Measurements from ENCODE around the gene LIN7B. TPM values are rescaled to one million over a fixed set of nuclear protein-coding genes. Genes with fewer than 3 reads are reported as not detected.

LIN7B gene
- total RNA-seq, 1 experiment from 2014 or later = 11.8 TPM

- Histone ChIP-seq H3K9me3 (no peaks in the 10 kb centered on the region), H3K4me3 (ENCODE audit: low read depth, low read length) (peak overlapping the region; percentile 69), H3K4me1 (peaks cover 13% of the 10 kb centered on the region), H3K27me3 (replicated peaks; ENCODE audit: control insufficient read depth, insufficient read depth, low read length) (no peaks in the 10 kb centered on the region), H3K36me3 (ENCODE audit: control insufficient read depth, insufficient read depth, low read length) (no peaks in the 10 kb centered on the region)
- peak overlapping the region; percentile 61 for H3K27ac Mint-ChIP-seq (ENCODE audit: unreplicated experiment)
- H3K27me3 Mint-ChIP-seq (ENCODE audit: insufficient read depth, unreplicated experiment) = no peaks in the 10 kb centered on the region
- H3K4me3 Mint-ChIP-seq (ENCODE audit: unreplicated experiment) = peak overlapping the region; percentile 91
- ChIA-PET CTCF (interaction anchor here (0.6 to 4.6 kb wide), 10 partner anchors 23 to 490 kb away, joined by 4 to 38 read pairs (median 7); partner anchors contain the start of genes LIN7B and PPFIA3), POLR2A (interaction anchor here (0.5 to 2.1 kb wide), 6 partner anchors 22 to 514 kb away, joined by 3 to 14 read pairs (median 3); partner anchors contain the start of genes KCNA7 and NTF4)
- peak; percentile 92 to 96 for DNase-seq
- TSS peak; percentile 71 for BruUV-seq (replicated peaks)
- intact Hi-C loops (cut with micrococcal nuclease; ENCODE audit: unreplicated experiment) = loop anchor here (2.0 kb wide), 1 partner anchor 58 kb away; no protein-coding TSS in a partner anchor
- peaks cover 30% of the 10 kb centered on the region for H3K4me1 Mint-ChIP-seq (ENCODE audit: low read depth, unreplicated experiment)
- peaks cover 13% of the 10 kb centered on the region for H3K9me3 Mint-ChIP-seq (ENCODE audit: unreplicated experiment)
- peaks cover 58% of the 10 kb centered on the region for H3K36me3 Mint-ChIP-seq (ENCODE audit: insufficient read depth, unreplicated experiment)
- TF ChIP-seq CTCF (IDR thresholded peaks at IDR 0.05; ENCODE audit: insufficient read depth in 1 of 2, low read depth in 1 of 2, low read length in 1 of 2, severe bottlenecking in 1 of 2, unreplicated experiment in 1 of 2) = no peak
Observed at GRCh38 chr19:49150106-49150943, 36.2 kb downstream of the LIN7B start.

- Mint-ChIP-seq H3K36me3 (ENCODE audit: insufficient read depth, unreplicated experiment) (peaks cover 55% of the 10 kb centered on the region), H3K4me1 (ENCODE audit: low read depth, unreplicated experiment) (peaks cover 25% of the 10 kb centered on the region), H3K9me3 (ENCODE audit: unreplicated experiment) (peaks cover 13% of the 10 kb centered on the region), H3K4me3 (ENCODE audit: unreplicated experiment) (peak overlapping the region; percentile 91), H3K27ac (ENCODE audit: unreplicated experiment) (no peak overlapping the region), H3K27me3 (ENCODE audit: insufficient read depth, unreplicated experiment) (no peaks in the 10 kb centered on the region)
- POLR2A ChIA-PET = interaction anchor here (1.0 kb wide), 1 partner anchor 36 kb away, joined by 3 read pairs; no protein-coding TSS in a partner anchor
- CTCF ChIA-PET = interaction anchor here (0.6 to 4.6 kb wide), 10 partner anchors 20 to 490 kb away, joined by 3 to 38 read pairs (median 8); partner anchors contain the start of genes LIN7B and PPFIA3
- no peak for TF ChIP-seq CTCF (IDR thresholded peaks at IDR 0.05; ENCODE audit: insufficient read depth in 1 of 2, low read depth in 1 of 2, low read length in 1 of 2, severe bottlenecking in 1 of 2, unreplicated experiment in 1 of 2)
- H3K36me3 ChIP-seq (ENCODE audit: control insufficient read depth, insufficient read depth, low read length) = no peaks in the 10 kb centered on the region
- intact Hi-C loops (cut with micrococcal nuclease; ENCODE audit: unreplicated experiment) = loop anchor here (2.0 kb wide), 1 partner anchor 58 kb away; no protein-coding TSS in a partner anchor
- no peaks in the 10 kb centered on the region for H3K9me3 ChIP-seq
- H3K4me1 ChIP-seq = peaks cover 13% of the 10 kb centered on the region
- H3K27me3 ChIP-seq (replicated peaks; ENCODE audit: control insufficient read depth, insufficient read depth, low read length) = no peaks in the 10 kb centered on the region
- peak overlapping the region; percentile 69 for H3K4me3 ChIP-seq (ENCODE audit: low read depth, low read length)
- BruUV-seq (replicated peaks) = no TSS peak
- DNase-seq = no peak
Observed at GRCh38 chr19:49150944-49151243, 36.7 kb downstream of the LIN7B start.

GRCh38 chr19:49151267-49152118, 37.3 kb downstream of the LIN7B start:
- H3K36me3 ChIP-seq (ENCODE audit: control insufficient read depth, insufficient read depth, low read length) = no peaks in the 10 kb centered on the region
- no TSS peak for BruUV-seq (replicated peaks)
- Mint-ChIP-seq H3K4me1 (ENCODE audit: low read depth, unreplicated experiment) (peaks cover 23% of the 10 kb centered on the region), H3K27me3 (ENCODE audit: insufficient read depth, unreplicated experiment) (no peaks in the 10 kb centered on the region), H3K4me3 (ENCODE audit: unreplicated experiment) (peak overlapping the region; percentile 91), H3K27ac (ENCODE audit: unreplicated experiment) (peak overlapping the region; percentile 90), H3K9me3 (ENCODE audit: unreplicated experiment) (peaks cover 13% of the 10 kb centered on the region), H3K36me3 (ENCODE audit: insufficient read depth, unreplicated experiment) (peaks cover 49% of the 10 kb centered on the region)
- no peaks in the 10 kb centered on the region for H3K9me3 ChIP-seq
- TF ChIP-seq CTCF (IDR thresholded peaks at IDR 0.05; ENCODE audit: insufficient read depth in 1 of 2, low read depth in 1 of 2, low read length in 1 of 2, severe bottlenecking in 1 of 2, unreplicated experiment in 1 of 2) = peak in 1 of 2 experiments; percentile 15
- POLR2A ChIA-PET = interaction anchor here (0.6 kb wide), 1 partner anchor 26 kb away, joined by 3 read pairs; no protein-coding TSS in a partner anchor
- intact Hi-C loops (cut with micrococcal nuclease; ENCODE audit: unreplicated experiment) = loop anchor here (2.0 kb wide), 1 partner anchor 57 kb away; no protein-coding TSS in a partner anchor
- peak overlapping the region; percentile 69 for H3K4me3 ChIP-seq (ENCODE audit: low read depth, low read length)
- peak; percentile 99 for DNase-seq
- H3K4me1 ChIP-seq = peaks cover 13% of the 10 kb centered on the region
- CTCF ChIA-PET = interaction anchor here (0.7 to 4.6 kb wide), 6 partner anchors 19 to 489 kb away, joined by 3 to 38 read pairs (median 10); no protein-coding TSS in a partner anchor
- H3K27me3 ChIP-seq (replicated peaks; ENCODE audit: control insufficient read depth, insufficient read depth, low read length) = no peaks in the 10 kb centered on the region
